SIG-M5 treated with dmso at 0.1 percent for 504 hours (cell line): ENCODE results near the gene TBC1D7.
"Not testable (repeated sequence)": the region's sequence is repeated elsewhere in the genome, so short reads cannot be mapped to it uniquely, and the experiment has no call there.

Experiments
- DNase-seq: peaks from one replicate; lab custom pipeline; 2025; ENCODE audit not compliant: unreplicated experiment; lab: John Stamatoyannopoulos, UW

Gene TBC1D7

GRCh38 chr6:13326031-13326586 lies 2.2 kb downstream of the TBC1D7 start:
- not testable (repeated sequence) for DNase-seq

GRCh38 chr6:13319891-13320564 lies 8.3 kb downstream of the TBC1D7 start:
- DNase-seq = no peak

- DNase-seq = no peak
Observed at GRCh38 chr6:13318821-13319220, 9.5 kb downstream of the TBC1D7 start.

- no peak for DNase-seq
Observed at GRCh38 chr6:13315896-13316295, 12.4 kb downstream of the TBC1D7 start.

GRCh38 chr6:13314806-13315205 lies 13.5 kb downstream of the TBC1D7 start:
- no peak for DNase-seq

GRCh38 chr6:13311155-13311554 lies 17.2 kb downstream of the TBC1D7 start:
- no peak for DNase-seq

GRCh38 chr6:13308332-13308731 lies 20.0 kb downstream of the TBC1D7 start:
- no peak for DNase-seq

GRCh38 chr6:13307508-13307995 lies 20.8 kb downstream of the TBC1D7 start:
- DNase-seq = peak; percentile 25

GRCh38 chr6:13305791-13306190 lies 22.5 kb downstream of the TBC1D7 start:
- DNase-seq = no peak

- DNase-seq = no peak
Observed at GRCh38 chr6:13305288-13305687, 23.0 kb downstream of the TBC1D7 start.

- no peak for DNase-seq
Observed at GRCh38 chr6:13304580-13305260, 23.6 kb downstream of the TBC1D7 start.

- DNase-seq = no peak
Observed at GRCh38 chr6:13304101-13304500, 24.2 kb downstream of the TBC1D7 start.

- DNase-seq = no peak
Observed at GRCh38 chr6:13303668-13304017, 24.7 kb downstream of the TBC1D7 start.

- peak; percentile 98 for DNase-seq
Observed at GRCh38 chr6:13302751-13303667, 25.3 kb downstream of the TBC1D7 start.

- no peak for DNase-seq
Observed at GRCh38 chr6:13302291-13302690, 26.0 kb downstream of the TBC1D7 start.

GRCh38 chr6:13300643-13301590 lies 27.4 kb downstream of the TBC1D7 start:
- DNase-seq = no peak

- DNase-seq = no peak
Observed at GRCh38 chr6:13299918-13300317, 28.4 kb downstream of the TBC1D7 start.

GRCh38 chr6:13299403-13299821 lies 28.9 kb downstream of the TBC1D7 start:
- DNase-seq = no peak

GRCh38 chr6:13298446-13298845 lies 29.9 kb downstream of the TBC1D7 start:
- DNase-seq = no peak

- no peak for DNase-seq
Observed at GRCh38 chr6:13297391-13297790, 30.9 kb downstream of the TBC1D7 start.
